ENCODE measurements around the gene AOC2. TPM values are rescaled to one million over a fixed set of nuclear protein-coding genes. Genes with fewer than 3 reads are reported as not detected.

Gene AOC2
- total and polyA plus RNA-seq, 2 donors (not counting 1 experiment from before 2014, with no cell fraction given), result 0.12 to 0.33 TPM

GRCh38 chr17:42804918-42805367 lies 39.4 kb upstream of the AOC2 start:
- Histone ChIP-seq H2AFZ (ENCODE audit: low read length) (no peak overlapping the region), H4K20me1 (ENCODE audit: control insufficient read depth, extremely low read depth, insufficient read depth, low read length) (no peaks in the 10 kb centered on the region), H3K79me2 (ENCODE audit: control insufficient read depth, insufficient read depth, low read length) (no peaks in the 10 kb centered on the region), H3K4me2 (ENCODE audit: extremely low read depth, insufficient read depth, low read length) (no peak overlapping the region), H3K27me3 (ENCODE audit: control insufficient read depth, insufficient read depth, low read length) (no peaks in the 10 kb centered on the region), H3K27ac (ENCODE audit: insufficient read depth, low read length) (no peak overlapping the region), H3K4me3 (replicated peaks in 1 of 4; ENCODE audit: control extremely low read depth in 1 of 4, insufficient read depth in 1 of 4, low read depth in 3 of 4, low read length in 4 of 4) (no peak overlapping the region), H3K36me3 (ENCODE audit: control insufficient read depth, insufficient read depth, low read length) (no peaks in the 10 kb centered on the region), H3K4me1 (ENCODE audit: control insufficient read depth, extremely low read depth, insufficient read depth, low read length) (peaks cover 4% of the 10 kb centered on the region), H3K9me3 (ENCODE audit: control insufficient read depth, insufficient read depth, low read depth, low read length) (no peaks in the 10 kb centered on the region), H3K9ac (ENCODE audit: insufficient read depth, low read length) (no peak overlapping the region)
- TF ChIP-seq CTCF (conservative IDR thresholded peaks at IDR 0.05 in 1 of 2, IDR thresholded peaks at IDR 0.05 in 1 of 2; ENCODE audit: low read depth in 1 of 2, low read length in 2 of 2) (no peak), EZH2 (IDR thresholded peaks at IDR 0.05; ENCODE audit: low read length, missing control alignments) (no peak)
- no peak for DNase-seq (ENCODE audit: low read depth in 2 of 2)

GRCh38 chr17:42806249-42806648 lies 38.1 kb upstream of the AOC2 start:
- H3K27ac ChIP-seq (ENCODE audit: insufficient read depth, low read length), result no peak overlapping the region
- no peak for TF ChIP-seq CTCF (conservative IDR thresholded peaks at IDR 0.05 in 1 of 2, IDR thresholded peaks at IDR 0.05 in 1 of 2; ENCODE audit: low read depth in 1 of 2, low read length in 2 of 2)
- no peak for TF ChIP-seq EZH2 (IDR thresholded peaks at IDR 0.05; ENCODE audit: low read length, missing control alignments)
- no peak overlapping the region for H3K4me2 ChIP-seq (ENCODE audit: extremely low read depth, insufficient read depth, low read length)
- H2AFZ ChIP-seq (ENCODE audit: low read length), result no peak overlapping the region
- H3K36me3 ChIP-seq (ENCODE audit: control insufficient read depth, insufficient read depth, low read length), result no peaks in the 10 kb centered on the region
- H3K9me3 ChIP-seq (ENCODE audit: control insufficient read depth, insufficient read depth, low read depth, low read length), result no peaks in the 10 kb centered on the region
- H4K20me1 ChIP-seq (ENCODE audit: control insufficient read depth, extremely low read depth, insufficient read depth, low read length), result no peaks in the 10 kb centered on the region
- no peak for DNase-seq (ENCODE audit: low read depth in 2 of 2)
- no peak overlapping the region for H3K4me3 ChIP-seq (replicated peaks in 1 of 4; ENCODE audit: control extremely low read depth in 1 of 4, insufficient read depth in 1 of 4, low read depth in 3 of 4, low read length in 4 of 4)
- H3K9ac ChIP-seq (ENCODE audit: insufficient read depth, low read length), result no peak overlapping the region
- no peaks in the 10 kb centered on the region for H3K79me2 ChIP-seq (ENCODE audit: control insufficient read depth, insufficient read depth, low read length)
- H3K4me1 ChIP-seq (ENCODE audit: control insufficient read depth, extremely low read depth, insufficient read depth, low read length), result peaks cover 4% of the 10 kb centered on the region
- no peaks in the 10 kb centered on the region for H3K27me3 ChIP-seq (ENCODE audit: control insufficient read depth, insufficient read depth, low read length)

- Histone ChIP-seq H3K4me1 (ENCODE audit: control insufficient read depth, extremely low read depth, insufficient read depth, low read length) (peaks cover 4% of the 10 kb centered on the region), H3K79me2 (ENCODE audit: control insufficient read depth, insufficient read depth, low read length) (no peaks in the 10 kb centered on the region), H4K20me1 (ENCODE audit: control insufficient read depth, extremely low read depth, insufficient read depth, low read length) (no peaks in the 10 kb centered on the region), H3K27ac (ENCODE audit: insufficient read depth, low read length) (no peak overlapping the region), H3K36me3 (ENCODE audit: control insufficient read depth, insufficient read depth, low read length) (peaks cover 2% of the 10 kb centered on the region), H3K9ac (ENCODE audit: insufficient read depth, low read length) (no peak overlapping the region), H3K4me3 (replicated peaks in 1 of 4; ENCODE audit: control extremely low read depth in 1 of 4, insufficient read depth in 1 of 4, low read depth in 3 of 4, low read length in 4 of 4) (no peak overlapping the region), H3K9me3 (ENCODE audit: control insufficient read depth, insufficient read depth, low read depth, low read length) (no peaks in the 10 kb centered on the region), H3K4me2 (ENCODE audit: extremely low read depth, insufficient read depth, low read length) (no peak overlapping the region), H2AFZ (ENCODE audit: low read length) (no peak overlapping the region), H3K27me3 (ENCODE audit: control insufficient read depth, insufficient read depth, low read length) (no peaks in the 10 kb centered on the region)
- TF ChIP-seq EZH2 (IDR thresholded peaks at IDR 0.05; ENCODE audit: low read length, missing control alignments), result no peak
- TF ChIP-seq CTCF (conservative IDR thresholded peaks at IDR 0.05 in 1 of 2, IDR thresholded peaks at IDR 0.05 in 1 of 2; ENCODE audit: low read depth in 1 of 2, low read length in 2 of 2), result no peak
- DNase-seq (ENCODE audit: low read depth in 2 of 2), result peak; percentile 77 to 85
These were observed 35.1 kb upstream of the AOC2 start for GRCh38 chr17:42809250-42809649.

All from fibroblast of lung (primary cell).